Astrocyte (in vitro differentiated cells and primary cell): ENCODE data around the gene LANCL2. TPM values are rescaled to one million over a fixed set of nuclear protein-coding genes. Genes with fewer than 3 reads are reported as not detected.

Experiments used
- DNase-seq: peaks from one replicate; pipeline ENCODE4 v3.0.0-alpha.2; 2010; ENCODE audit warnings: low read depth
- FAIRE-seq: peaks from 2 replicates; lab custom pipeline; 2011; peaks lifted over from hg19 to GRCh38; lab: Jason Lieb, UNC
- H2AFZ ChIP-seq: 2 replicates; pipeline ENCODE4 v1.6.0; 2012; ENCODE audit warnings: low read depth, low read length, inconsistent platforms
- H3K27ac ChIP-seq: 2 replicates; pipeline ENCODE4 v1.5.1; 2011; ENCODE audit warnings: low read depth, low read length, inconsistent platforms
- H3K27me3 ChIP-seq: 2 replicates; pipeline ENCODE4 v1.6.0; 2011; ENCODE audit warnings: low read length, inconsistent platforms; ENCODE audit not compliant: insufficient read depth
- H3K36me3 ChIP-seq: 2 replicates; pipeline ENCODE4 v1.5.1; 2011; ENCODE audit warnings: low read length, inconsistent platforms; ENCODE audit not compliant: insufficient read depth
- H3K4me1 ChIP-seq: 2 replicates; pipeline ENCODE4 v1.5.1; 2011; ENCODE audit warnings: low read length, inconsistent platforms; ENCODE audit not compliant: insufficient read depth
- H3K4me2 ChIP-seq: 2 replicates; pipeline ENCODE4 v1.6.0; 2012; ENCODE audit warnings: low read length, inconsistent platforms
- H3K4me3 ChIP-seq: 2 replicates; pipeline ENCODE4 v1.5.1; 2011; ENCODE audit warnings: low read depth, mild to moderate bottlenecking, low read length, inconsistent platforms; ENCODE audit not compliant: insufficient read depth
- H3K79me2 ChIP-seq: 2 replicates; pipeline ENCODE4 v1.6.0; 2012; ENCODE audit warnings: mild to moderate bottlenecking, low read length, inconsistent platforms; ENCODE audit not compliant: insufficient read depth
- H3K9ac ChIP-seq: 2 replicates; pipeline ENCODE4 v1.6.0; 2012; ENCODE audit warnings: mild to moderate bottlenecking, low read length, inconsistent platforms
- H3K9me3 ChIP-seq: 2 replicates; pipeline ENCODE4 v1.5.1; 2012; ENCODE audit warnings: low read depth, mild to moderate bottlenecking, low read length, inconsistent platforms; ENCODE audit not compliant: insufficient read depth
- H4K20me1 ChIP-seq: 2 replicates; pipeline ENCODE4 v1.6.0; 2012; ENCODE audit warnings: low read length, inconsistent platforms; ENCODE audit not compliant: insufficient read depth
- H3K27ac Mint-ChIP-seq: one replicate; pipeline ENCODE4 v1.8.0; 2021; ENCODE audit warnings: mild to moderate bottlenecking, mixed read lengths; ENCODE audit not compliant: unreplicated experiment
- H3K27me3 Mint-ChIP-seq: one replicate; pipeline ENCODE4 v1.8.0; 2021; ENCODE audit warnings: low read depth, mixed read lengths; ENCODE audit not compliant: unreplicated experiment
- H3K36me3 Mint-ChIP-seq: one replicate; pipeline ENCODE4 v1.8.0; 2021; ENCODE audit warnings: low read depth, mixed read lengths; ENCODE audit not compliant: unreplicated experiment
- H3K4me1 Mint-ChIP-seq: one replicate; pipeline ENCODE4 v1.8.0; 2021; ENCODE audit warnings: low read depth, mixed read lengths; ENCODE audit not compliant: unreplicated experiment
- H3K4me3 Mint-ChIP-seq: one replicate; pipeline ENCODE4 v1.8.0; 2021; ENCODE audit warnings: mild to moderate bottlenecking, moderate library complexity, mixed read lengths; ENCODE audit not compliant: unreplicated experiment
- H3K9me3 Mint-ChIP-seq: one replicate; pipeline ENCODE4 v1.8.0; 2021; ENCODE audit warnings: mild to moderate bottlenecking, mixed read lengths; ENCODE audit not compliant: unreplicated experiment
- CTCF ChIP-seq: IDR thresholded peaks from 2 replicates; pipeline ENCODE4 v1.5.1; 2011; ENCODE audit warnings: low read depth, mild to moderate bottlenecking, inconsistent platforms, low read length, moderate library complexity; ENCODE audit not compliant: insufficient read depth
- EZH2 ChIP-seq: IDR thresholded peaks from 2 replicates; pipeline ENCODE4 v1.6.1; 2012; ENCODE audit warnings: mild to moderate bottlenecking, low read length, inconsistent platforms; ENCODE audit not compliant: insufficient read depth
- total RNA-seq: library from RNA; stranded (reverse); gene quantifications from 2 replicates; pipeline ENCODE4 v1.2.1, GENCODE V29; 2021

Gene LANCL2
- total RNA-seq, 1 donor from 2014 or later, result 35.9 TPM

GRCh38 chr7:55426676-55427075 is 61.5 kb downstream of the LANCL2 start:
- H3K9me3 Mint-ChIP-seq, result no peaks in the 10 kb centered on the region
- H2AFZ ChIP-seq, result no peak overlapping the region
- H3K9me3 ChIP-seq, result no peaks in the 10 kb centered on the region
- peaks cover 11% of the 10 kb centered on the region for H3K36me3 Mint-ChIP-seq
- H3K4me3 ChIP-seq, result no peak overlapping the region
- H3K4me1 Mint-ChIP-seq, result peaks cover 29% of the 10 kb centered on the region
- TF ChIP-seq EZH2, result no peak
- no peaks in the 10 kb centered on the region for H3K27me3 ChIP-seq
- no peak overlapping the region for H3K27ac ChIP-seq
- DNase-seq (no peak), FAIRE-seq (no peak)
- H3K79me2 ChIP-seq, result no peaks in the 10 kb centered on the region
- H3K4me2 ChIP-seq, result no peak overlapping the region
- peaks cover 6% of the 10 kb centered on the region for H3K36me3 ChIP-seq
- no peak overlapping the region for H3K4me3 Mint-ChIP-seq
- no peaks in the 10 kb centered on the region for H3K27me3 Mint-ChIP-seq
- no peak overlapping the region for H3K27ac Mint-ChIP-seq
- peaks cover 7% of the 10 kb centered on the region for H4K20me1 ChIP-seq
- H3K4me1 ChIP-seq, result peaks cover 21% of the 10 kb centered on the region
- H3K9ac ChIP-seq, result no peak overlapping the region

GRCh38 chr7:55427342-55427741 is 62.2 kb downstream of the LANCL2 start:
- Histone ChIP-seq H3K9ac (no peak overlapping the region), H3K27ac (no peak overlapping the region), H3K9me3 (no peaks in the 10 kb centered on the region), H3K4me3 (no peak overlapping the region), H3K4me1 (peaks cover 21% of the 10 kb centered on the region), H3K79me2 (no peaks in the 10 kb centered on the region), H3K27me3 (no peaks in the 10 kb centered on the region), H3K4me2 (peak overlapping the region; percentile 48), H3K36me3 (peaks cover 6% of the 10 kb centered on the region), H2AFZ (no peak overlapping the region), H4K20me1 (peaks cover 7% of the 10 kb centered on the region)
- Mint-ChIP-seq H3K4me1 (peaks cover 29% of the 10 kb centered on the region), H3K36me3 (peaks cover 11% of the 10 kb centered on the region), H3K27me3 (no peaks in the 10 kb centered on the region), H3K9me3 (no peaks in the 10 kb centered on the region), H3K4me3 (no peak overlapping the region), H3K27ac (no peak overlapping the region)
- peak; percentile 61 for DNase-seq
- TF ChIP-seq CTCF (no peak), EZH2 (no peak)
- FAIRE-seq, result no peak

GRCh38 chr7:55427800-55428199 is 62.7 kb downstream of the LANCL2 start:
- peaks cover 27% of the 10 kb centered on the region for H3K4me1 Mint-ChIP-seq
- no peaks in the 10 kb centered on the region for H3K9me3 Mint-ChIP-seq
- FAIRE-seq (no peak), DNase-seq (no peak)
- peaks cover 11% of the 10 kb centered on the region for H3K36me3 Mint-ChIP-seq
- Histone ChIP-seq H3K9ac (no peak overlapping the region), H3K79me2 (no peaks in the 10 kb centered on the region), H3K27me3 (no peaks in the 10 kb centered on the region), H3K4me3 (no peak overlapping the region), H4K20me1 (peaks cover 11% of the 10 kb centered on the region), H3K4me2 (peak overlapping the region; percentile 48), H3K4me1 (peaks cover 21% of the 10 kb centered on the region), H3K27ac (no peak overlapping the region), H3K36me3 (peaks cover 6% of the 10 kb centered on the region), H2AFZ (no peak overlapping the region), H3K9me3 (no peaks in the 10 kb centered on the region)
- no peak overlapping the region for H3K27ac Mint-ChIP-seq
- H3K4me3 Mint-ChIP-seq, result no peak overlapping the region
- TF ChIP-seq EZH2, result no peak
- no peaks in the 10 kb centered on the region for H3K27me3 Mint-ChIP-seq
